ENCODE data around the gene ZNF511.

The ZNF511 gene

DNA sequence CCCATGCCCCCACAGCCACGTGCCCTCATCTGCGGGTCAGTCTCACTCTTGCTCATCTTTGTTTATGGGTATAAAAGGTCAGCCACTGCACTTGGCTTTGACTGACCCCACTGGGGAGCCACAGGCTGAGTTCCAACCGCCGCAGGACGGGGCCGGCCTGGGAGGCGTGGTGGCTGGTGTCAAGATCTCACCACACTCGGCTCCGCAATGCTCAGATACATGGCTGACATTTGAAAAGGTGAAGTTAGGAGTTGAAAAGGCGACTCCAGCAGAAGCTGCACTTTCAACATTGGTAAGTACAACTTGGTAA, 14.9 kb upstream of the ZNF511 start:
- DNase-seq: no peak

DNA sequence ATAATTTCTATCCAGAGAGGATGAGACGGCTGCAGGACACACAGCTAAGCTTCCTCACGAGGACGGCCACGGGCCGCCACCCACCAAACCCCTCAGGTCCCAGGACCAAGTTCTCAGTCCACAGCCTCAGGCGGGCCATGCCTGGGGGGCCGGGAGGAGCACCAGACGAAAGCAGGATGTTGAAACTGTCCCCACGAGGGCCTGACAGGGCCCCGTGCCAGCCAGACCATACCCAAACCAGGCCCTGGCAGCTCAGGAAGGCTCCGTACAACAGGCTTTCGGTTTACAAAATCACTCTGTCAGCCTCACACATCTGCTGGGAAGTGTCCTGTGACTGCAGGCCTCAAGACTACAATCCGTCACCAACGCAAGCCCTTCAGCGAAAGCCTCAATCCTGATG, 14.5 kb upstream of the ZNF511 start:
- DNase-seq: no peak

DNA sequence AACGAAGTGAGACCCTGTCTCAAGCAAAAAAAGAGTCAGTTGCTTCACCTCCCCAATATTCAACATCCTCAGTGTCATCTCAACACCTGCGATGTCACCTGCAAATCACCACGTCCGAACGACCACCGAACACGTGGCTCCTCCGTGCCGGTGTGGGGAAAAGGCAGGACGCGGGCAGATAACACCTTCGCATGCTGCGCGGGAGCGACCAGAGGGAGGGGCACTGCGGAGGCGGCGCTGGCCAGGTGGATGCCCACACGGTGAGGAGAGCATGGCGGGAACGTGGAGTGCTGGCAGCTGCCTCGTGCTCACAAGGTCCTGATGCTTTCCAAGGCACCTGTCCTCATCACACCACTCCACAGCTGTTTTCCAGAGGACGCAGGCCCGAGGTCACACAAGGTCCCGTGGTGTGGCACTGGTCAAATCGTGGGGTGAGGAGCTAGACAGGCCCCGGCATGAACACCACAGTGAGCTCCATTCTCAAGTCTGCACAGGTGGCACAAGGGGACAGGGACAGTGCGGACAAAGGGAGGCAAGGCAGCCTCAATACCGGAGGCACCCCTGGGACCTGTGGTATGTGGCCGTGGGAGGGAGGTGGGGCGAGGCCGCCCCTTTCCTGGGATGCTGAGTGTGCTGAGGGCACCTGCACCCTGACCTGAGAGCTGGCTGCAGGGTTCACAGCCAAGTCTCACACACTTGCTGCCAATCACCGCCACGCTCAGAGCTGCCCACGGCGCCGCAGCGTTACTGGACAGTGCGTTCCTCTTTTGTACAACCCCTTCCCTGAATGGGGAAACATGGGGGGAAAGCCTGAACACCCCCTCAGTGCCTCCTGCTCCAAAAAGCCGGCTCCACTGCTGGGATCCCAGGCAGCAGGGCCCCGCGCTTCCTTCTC, 13.0 kb upstream of the ZNF511 start:
- no peak for DNase-seq

DNA sequence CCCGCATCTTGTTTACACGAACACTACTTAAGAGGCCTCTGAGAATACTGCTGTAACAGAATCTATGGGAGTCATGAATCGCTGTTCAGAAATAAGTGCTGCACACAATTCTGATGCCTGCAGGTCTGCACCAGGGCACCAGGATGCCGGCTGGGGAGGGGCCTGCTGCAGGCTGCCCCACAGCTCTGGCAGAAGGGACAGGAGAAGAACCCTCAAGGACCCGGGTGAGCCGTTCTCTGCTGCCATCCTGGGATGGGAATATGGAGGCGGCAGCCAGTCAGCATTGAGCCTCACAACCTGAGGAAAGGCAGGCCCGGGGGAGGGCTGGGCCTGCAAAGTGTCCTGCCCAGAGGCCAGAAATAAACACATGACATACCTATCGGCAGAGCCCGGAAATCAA, 11.2 kb upstream of the ZNF511 start:
- DNase-seq: no peak

DNA sequence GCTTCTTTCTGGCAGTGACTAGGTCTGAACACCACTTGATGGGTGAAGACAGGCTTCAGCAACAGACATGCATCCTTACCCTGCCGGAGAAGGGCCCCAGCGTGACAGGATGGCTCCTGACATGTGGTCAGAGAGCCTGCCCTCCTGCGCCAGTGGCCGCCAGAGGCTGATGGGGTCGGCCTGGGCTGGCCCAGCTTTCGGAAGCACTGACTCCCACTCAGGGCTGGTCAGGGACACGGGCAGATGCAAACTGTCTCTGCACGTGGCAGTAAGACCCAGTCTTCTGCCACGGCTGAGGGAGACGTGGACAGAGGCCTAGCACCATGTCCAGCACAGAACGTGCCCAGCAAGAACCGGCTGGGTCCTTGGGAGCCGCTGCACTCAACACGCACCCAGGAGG, 10.2 kb upstream of the ZNF511 start:
- no peak for DNase-seq

DNA sequence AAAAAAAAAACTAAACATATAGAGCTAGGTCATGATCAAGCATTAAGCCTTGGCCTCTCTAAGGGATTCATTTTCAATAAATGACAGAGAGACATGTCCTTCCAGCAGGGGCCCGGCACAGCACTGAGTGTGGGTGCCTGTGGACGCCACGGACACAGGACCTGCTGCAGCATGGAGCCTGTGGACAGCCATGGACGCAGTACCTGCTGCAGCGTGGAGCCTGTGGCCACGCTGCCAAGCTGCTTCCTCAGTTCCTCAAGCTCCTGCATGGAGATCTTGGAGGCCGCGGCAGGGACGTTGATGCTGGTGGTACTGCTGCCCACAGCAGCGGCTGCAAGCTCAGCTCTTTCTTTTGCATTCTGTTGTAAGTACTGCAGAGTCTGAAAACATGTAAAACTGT, 9.5 kb upstream of the ZNF511 start:
- no peak for DNase-seq

DNA sequence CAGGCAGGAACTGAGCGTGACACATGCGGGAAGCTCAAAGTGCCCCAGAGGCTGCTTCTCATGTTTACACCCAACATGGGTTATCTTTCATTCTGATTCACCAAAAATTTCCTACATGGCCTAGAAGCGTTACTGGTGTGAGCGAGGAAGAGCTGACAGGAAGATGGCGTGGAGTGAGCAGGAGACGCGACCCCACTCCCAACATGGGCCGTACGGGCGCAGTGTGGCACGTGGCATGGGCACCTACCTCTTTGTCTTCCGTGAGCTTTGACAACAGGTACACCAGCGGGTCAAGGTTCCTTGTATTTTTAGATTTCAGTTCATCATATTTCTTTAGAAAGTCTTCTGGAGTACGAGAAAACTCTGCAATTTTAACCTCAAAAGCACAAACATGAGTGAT, 9.0 kb upstream of the ZNF511 start:
- no peak for DNase-seq

DNA sequence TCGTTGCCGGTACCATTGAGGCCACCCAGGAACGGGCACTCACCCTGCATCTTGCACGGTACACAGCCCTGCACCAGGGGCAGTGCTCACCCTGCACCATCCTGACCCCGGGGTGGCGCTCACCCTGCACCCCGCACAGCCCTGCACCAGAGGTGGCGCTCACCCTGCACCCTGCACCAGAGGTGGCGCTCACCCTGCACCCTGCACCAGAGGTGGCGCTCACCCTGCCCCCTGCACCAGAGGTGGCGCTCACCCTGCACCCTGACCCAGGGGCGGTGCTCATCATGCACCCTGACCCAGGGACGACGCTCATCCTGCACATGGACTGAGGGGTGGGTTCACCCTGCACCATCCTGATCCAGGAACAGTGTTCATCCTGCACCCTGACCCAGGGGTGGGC, 6.5 kb upstream of the ZNF511 start:
- DNase-seq: no peak

DNA sequence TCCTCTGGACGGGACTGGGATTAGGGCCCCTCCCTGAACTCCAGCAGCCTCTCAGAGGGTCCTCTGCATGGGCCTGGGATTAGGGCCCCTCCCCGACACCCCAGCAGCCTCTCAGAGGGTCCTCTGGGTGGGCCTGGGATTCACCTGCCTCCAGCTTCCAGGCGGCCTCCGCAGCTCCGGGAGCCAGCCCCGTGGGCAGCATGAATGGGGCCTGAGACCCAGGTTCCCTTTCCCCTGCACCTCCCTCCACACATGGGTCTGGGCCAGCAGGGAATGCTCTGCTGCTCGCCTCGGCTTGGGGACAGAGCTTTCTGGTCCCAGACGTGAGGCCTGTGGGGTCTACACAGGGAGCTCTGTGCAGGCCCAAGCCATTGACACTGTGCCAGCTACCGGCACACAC, 5.5 kb upstream of the ZNF511 start:
- DNase-seq: no peak

DNA sequence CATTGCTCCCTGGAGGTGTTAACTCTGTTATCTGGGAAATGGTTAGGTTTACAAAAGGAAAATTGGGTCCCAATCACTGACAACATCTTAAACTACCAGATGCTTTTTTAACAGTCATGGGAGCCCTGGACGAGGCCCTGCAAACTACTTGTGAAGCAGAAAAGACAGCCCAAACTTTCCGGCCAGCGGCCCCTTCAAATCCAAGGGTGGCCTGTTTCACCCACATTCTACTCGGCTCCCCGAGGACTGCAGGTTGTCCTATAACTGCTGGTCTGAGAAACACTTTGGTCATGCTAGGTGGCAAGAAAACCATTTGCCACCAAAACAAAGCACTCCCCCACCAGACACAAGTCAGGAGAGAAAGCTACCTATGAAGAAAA, 2.6 kb upstream of the ZNF511 start:
- no peak for DNase-seq

DNA sequence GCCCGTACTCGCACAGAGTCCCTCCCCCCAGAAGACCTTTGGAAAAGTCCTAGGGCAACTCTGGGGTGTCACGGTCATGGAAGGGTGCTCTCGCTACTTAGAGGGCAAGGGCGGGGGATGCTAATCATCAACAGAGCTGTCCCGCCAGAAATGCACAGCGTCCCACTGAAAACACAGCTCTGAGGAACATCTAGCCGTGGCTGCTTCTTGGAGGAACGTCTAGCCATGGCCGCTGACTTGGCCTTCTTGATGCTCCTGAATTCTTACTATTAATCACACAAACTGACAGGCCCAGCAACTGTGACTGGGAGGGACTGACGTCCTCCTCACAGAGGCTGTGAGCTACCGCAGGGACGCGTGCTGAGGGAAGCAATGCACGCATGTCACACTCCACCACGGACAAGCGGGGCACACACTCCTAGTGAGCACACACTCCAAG, 1.8 kb upstream of the ZNF511 start:
- no peak for DNase-seq

DNA sequence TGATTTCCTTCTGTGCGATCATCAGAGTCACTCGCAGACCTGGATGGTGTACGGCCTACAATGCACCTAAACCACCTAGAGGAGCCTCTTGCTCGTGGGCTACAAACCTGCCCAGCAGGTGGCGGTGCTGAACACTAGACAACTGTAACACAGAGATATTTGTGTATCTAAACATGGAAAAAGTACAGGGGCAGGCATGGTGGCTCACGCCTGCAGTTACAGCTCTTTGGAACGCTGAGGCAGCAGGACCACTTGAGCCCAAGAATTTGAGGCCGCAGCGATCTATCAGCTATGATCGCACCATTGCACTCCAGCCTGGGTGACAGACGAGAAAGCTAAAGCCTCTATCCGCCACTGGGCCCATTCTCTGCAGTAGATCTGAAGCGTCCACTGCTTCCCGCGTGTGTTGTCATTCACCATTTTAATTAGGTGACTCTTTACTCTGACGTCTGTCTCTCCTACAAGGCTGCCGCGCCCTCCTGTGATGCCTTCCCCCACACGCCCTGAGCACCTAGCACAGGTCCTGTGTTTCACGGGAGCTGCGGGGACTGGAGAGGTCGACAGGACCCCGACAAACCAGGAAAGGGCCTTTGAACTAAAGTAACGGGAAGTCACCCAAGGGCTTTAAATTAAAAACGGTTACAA, 816 bp upstream of the ZNF511 start:
- peak; percentile 82 for DNase-seq

DNA sequence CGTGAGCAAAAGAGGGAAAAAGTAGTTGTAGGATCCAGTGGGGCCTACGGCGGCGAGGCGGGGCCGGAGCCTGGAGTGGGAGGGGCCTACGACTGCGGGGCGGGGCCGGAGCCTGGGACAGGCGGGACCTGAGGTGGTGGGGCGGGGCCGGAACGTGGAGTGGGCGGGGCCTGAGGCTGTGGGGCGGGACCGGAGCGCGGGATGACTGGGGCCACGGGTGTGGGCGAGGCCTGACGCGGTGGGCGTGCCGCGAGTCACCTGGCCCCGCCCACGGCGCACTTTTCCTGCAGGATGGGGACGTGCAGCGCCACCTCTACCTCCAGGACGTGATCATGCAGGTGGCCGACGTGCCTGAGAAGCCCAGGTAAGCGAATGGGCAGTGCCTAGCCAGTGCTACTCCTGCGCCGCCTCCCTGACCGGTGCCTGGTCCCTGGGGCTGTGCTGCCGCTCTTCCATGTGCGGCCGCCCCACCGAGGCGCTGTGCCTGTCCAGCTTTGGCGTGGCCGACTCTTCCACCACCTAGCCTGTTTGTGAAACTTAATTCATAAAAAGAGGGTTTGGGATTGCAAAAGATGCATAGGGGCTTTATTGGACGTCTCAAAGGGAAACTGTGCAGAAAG, 496 bp downstream of the ZNF511 start:
- DNase-seq: peak; percentile 94

DNA sequence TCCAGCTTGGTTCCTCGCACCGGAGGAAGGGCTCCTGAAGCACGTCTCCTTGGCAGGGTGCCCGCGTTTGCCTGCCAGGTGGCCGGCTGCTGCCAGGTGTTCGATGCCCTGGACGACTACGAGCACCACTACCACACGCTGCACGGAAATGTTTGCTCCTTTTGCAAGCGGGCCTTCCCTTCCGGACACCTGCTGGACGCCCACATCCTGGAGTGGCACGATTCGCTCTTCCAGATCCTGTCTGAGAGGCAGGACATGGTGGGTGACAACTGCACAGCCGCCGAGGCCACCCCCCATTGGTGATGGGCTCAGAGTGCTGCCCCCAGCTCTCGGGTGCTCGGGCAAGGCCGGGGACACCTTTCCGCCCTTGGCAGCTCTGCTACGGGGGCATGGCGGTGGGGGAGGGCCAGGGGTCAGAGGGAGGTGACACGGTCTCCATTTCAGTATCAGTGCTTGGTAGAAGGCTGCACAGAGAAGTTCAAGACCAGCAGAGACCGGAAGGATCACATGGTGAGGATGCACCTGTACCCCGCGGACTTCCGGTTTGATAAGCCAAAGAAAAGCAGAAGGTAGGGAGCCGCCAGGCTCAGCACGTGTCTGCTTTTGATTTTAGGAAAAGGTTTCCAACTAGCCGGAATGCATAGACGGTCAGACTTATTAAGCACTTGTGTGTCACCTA, 1.1 kb downstream of the ZNF511 start:
- no peak for DNase-seq

DNA sequence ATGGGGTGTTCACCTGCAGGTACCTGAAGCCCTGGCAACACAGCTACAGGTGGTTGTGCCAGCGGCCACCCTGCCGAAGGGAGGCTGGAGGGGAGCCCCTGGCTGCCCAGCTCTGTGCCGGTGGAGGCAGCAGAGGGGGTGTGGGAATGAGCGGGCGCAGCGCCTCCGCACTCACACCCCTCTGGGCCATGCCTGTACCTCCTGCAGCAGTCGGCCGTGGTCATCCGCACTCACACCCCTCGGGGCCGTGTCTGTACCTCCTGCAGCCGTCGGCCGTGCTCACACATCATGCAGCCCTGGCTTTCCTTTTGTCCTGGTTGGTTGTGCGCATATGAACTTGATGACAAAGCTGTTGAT, 1.7 kb downstream of the ZNF511 start:
- DNase-seq: no peak

DNA sequence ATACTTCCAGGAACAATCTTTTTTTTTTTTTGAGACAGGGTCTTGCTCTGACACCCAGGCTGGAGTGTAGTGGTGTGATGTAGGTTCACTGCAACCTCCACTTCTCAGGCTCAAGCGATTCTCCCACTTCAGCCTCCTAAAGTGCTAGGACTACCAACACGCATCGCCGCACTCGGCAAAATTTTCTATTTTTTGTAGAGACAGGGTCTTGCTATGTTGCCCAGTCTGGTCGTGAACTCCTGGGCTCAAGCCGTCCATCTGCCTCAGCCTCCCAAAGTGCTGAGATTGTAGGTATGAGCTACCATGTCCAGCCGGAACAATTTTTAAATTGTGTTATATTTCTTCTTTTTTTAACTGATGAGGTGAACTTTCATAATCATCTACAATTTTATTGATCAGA, 2.1 kb downstream of the ZNF511 start:
- no peak for DNase-seq

DNA sequence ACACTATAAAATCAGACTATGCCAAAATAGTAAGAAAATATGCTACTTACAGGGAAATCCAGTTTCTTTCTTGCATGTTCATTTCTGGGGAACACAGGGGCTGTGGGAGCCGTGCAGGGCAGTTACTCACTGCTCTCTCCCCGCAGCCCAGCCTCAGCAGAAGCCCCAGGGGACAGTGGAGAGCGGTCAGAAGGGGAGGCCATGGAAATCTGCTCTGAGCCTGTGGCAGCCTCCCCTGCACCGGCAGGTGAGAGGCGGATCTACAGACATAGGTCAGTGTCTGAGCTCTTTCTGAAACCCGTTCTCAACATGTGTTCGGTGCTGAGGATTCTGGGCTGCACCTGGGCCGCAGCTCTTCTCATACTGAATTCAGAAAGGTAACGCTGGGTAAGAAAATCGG, 2.9 kb downstream of the ZNF511 start:
- no peak for DNase-seq

DNA sequence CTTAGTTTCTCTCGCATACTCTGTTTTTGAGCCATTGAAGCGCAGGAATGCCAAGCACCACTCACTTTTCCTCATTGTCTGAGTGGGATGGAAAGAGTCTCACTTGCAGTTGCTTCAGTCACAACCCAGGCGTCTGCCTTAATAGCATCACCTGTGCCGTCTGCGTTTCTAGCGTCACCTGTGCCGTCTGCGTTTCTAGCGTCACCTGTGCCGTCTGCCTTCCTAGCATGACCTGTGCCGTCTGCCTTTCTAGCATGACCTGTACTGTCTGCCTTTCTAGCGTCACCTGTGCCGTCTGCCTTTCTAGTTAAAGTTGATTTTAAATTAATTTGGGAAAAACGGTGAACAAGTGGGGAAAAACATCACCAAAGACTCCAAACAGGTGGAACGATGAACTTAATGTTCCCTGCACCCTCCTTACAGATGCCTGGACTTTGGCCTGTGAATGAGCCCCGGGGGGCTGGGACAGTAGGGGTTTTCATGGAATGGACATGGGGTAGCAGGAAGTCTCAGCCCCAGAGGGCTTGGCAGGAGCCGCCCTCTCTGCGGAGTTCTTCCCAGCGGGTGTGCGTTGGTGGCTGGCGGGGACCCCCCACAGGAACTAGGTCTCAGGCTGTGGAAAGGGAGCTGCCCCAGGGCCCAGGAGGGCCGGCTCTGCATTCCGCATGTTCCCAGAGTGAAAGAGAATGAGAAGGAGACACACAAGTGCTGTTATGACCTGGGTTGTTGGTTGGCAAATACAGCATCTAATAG, 3.5 kb downstream of the ZNF511 start:
- no peak for DNase-seq

DNA sequence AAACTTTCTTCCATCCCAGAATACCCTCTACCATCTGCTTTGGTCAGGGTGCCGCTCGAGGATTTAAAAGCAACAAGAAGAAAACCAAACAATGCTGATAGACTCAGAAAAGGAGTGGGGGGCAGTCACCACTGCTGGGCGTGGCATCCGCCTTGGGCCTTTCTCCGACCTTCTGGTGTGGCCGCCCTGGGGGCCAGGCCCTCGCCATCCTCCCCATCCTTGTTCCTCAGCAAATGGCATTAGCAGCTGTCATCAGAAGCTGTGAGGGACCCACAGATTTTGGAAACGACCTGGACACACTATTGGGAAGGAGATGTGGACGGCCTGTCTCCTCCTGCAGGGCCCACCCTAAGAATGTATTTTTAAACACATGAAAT, 4.0 kb downstream of the ZNF511 start:
- DNase-seq: no peak

DNA sequence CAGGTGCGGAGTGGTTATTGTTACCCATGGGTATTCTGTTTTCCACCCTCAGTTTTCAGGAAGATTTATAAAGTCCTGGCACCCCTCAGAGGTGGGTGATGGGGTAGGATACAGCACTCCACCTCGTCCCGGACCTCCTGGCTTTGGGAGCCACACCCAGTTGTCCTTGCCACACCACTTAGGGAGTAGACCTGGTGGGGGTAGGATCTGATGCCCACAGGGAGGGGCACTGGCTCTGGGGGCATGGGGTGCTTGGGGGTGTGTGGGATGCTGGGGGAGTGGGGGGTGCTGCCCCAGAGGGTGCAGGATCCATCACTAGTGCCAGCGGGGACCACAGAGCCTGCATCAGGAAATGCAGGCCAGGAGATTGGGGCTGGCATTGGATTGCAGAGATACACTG, 4.5 kb downstream of the ZNF511 start:
- DNase-seq: no peak

DNA sequence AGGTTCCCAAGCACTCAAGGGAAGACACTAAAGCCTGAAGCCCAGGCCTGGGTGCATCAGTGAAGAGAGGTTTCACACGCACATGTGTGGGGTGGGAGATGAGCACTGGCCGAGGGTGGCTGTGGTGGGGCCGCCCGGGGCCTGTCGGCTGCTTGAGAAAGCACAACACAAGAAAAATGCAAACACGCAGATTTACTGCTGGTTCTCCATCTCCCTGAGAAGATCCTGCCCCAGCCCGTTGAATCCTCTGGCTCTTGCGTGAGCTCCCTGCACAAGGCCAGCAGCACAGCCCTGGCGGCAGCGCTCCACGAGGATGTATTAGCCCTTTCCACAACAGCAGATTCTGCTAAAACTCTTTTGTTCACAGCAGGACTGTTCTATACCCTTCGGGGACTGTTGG, 6.2 kb downstream of the ZNF511 start:
- no peak for DNase-seq

DNA sequence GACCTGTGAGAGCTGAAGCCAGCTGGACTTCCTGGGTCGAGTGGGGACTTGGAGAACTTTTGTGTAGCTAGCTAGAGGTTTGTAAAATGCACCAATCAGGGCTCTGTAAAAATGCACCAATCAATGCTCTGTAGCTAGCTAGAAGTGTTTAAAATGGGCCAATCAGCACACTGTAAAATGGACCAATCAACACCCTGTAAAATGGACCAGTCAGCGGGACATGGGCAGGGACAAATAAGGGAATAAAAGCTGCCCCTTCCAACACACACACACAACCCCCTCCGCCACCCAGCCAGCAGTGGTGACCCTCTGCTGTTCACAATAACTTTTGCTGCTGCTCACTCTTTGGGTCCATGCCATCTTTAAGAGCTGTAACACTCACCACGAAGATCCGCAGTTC, 7.1 kb downstream of the ZNF511 start:
- DNase-seq: no peak

DNA sequence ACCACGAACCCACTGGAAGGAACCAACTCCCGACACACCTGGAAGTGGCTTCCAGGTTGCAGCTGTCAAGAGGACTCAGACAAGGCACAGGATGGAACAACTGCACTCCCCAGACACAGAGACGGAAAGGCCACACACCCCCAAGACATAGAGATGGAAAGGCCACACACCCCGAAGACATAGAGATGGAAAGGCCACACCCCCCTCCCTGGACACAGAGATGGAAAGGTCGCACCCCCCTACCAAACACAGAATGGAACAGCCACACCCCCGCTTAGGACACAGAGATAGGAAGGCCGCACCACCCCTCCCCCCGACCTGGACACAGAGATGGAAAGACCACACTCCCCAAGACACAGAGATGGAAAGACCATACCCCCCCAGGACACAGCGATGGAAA, 7.6 kb downstream of the ZNF511 start:
- no peak for DNase-seq
